Activated naive CD4-positive, alpha-beta T cell treated with Interleukin-2 at 50 U/mL for 16 hours (primary cell): ENCODE measurements around the gene PHOX2B.
"Not testable (repeated sequence)": the region's sequence is repeated elsewhere in the genome, so short reads cannot be mapped to it uniquely, and the experiment has no call there.

Experiments used
- DNase-seq: peaks from one replicate; pipeline ENCODE4 v3.0.0-alpha.2; 2020

PHOX2B gene

DNA sequence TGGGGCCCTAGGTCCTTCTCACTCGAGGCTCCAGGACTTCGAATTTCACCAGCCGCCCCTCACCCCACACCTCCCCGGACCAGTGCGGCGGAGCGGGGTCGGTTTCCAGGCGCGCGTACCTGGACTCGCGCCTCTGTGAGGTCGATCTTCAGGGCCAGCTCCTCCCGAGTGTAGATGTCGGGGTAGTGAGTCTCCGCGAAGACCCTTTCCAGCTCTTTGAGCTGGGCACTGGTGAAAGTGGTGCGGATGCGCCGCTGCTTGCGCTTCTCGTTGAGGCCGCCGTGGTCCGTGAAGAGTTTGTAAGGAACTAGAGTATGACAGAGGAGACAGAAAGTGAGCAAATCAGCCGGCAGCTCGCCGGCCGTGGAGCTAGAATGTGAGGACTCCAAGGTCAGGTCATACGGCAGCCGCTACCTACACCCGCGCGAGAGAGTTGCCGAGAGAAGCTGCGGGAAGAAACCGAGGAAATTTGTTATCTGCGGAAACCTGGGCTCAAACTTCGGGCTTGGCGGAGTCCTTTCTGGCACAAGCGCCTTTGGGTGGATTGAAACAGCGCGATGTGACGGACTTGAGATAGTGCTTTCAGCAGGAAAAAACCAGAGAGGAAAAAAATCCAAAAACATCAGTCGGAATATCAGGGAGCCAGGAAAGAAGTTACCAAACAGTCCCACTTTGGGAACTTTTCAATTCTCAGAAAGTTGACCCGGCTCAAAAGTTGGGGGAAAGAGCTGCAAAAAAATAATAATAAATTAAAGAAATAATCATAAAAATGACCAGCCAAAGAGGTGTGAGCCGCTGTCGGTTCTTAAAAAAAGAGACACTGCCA lies 1.1 kb downstream of the PHOX2B start:
- DNase-seq = no peak

DNA sequence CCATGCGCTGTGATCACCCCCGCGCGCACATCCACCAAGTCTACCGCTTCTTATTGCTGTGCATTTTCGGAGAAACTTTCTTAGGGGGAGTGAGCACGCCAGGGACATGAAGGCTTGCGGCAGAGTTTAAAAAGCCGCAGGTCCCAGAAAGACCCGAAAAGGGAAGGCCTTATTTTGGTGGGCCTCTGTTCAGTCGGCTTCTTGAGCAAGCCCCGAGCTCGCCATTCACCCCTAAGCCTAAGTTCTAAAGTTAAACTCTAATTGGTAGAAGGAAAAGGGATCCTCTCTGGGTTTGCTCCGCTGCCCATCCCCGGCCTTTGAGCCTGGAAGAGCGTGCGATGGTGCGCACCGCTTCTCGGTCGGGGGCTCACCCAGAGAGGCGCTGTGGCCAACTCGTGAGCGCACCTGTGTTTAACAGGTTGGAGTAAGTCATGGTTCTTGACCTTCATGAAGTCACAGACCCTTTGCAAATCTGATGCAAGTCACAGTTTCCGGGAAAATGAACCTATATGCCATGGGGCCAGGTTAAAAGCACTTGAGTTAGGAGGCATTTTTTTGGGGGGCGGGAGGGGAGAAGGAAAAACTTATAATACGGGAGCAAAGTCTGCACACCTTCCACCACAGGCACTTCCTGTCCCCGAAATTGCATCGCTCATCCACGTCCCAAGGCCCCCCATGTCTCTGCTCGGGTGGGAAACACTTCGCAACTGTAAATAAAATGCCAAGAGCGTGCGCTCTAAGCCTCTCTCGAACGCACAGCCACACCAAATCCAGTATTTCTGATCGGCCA lies 1.9 kb downstream of the PHOX2B start:
- no peak for DNase-seq

DNA sequence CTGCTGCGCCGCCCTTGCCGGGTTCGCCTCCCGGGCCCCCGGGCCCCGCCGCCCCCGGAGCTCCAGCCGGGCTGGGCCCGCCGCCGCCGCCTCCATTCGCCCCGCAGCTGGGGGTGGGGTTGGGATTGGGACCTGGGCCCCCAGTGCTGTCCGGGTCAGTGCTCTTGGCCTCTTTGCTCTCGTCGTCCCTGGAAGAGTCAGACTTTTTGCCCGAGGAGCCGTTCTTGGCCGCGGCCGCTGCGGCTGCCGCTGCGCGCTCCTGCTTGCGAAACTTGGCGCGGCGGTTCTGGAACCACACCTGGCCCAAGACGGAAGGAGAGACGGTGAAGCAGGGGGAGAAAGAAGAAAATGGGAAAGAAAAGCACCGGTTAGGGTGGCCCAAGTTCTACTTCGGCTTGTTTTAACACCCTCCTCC lies 2.5 kb downstream of the PHOX2B start:
- DNase-seq = no peak

DNA sequence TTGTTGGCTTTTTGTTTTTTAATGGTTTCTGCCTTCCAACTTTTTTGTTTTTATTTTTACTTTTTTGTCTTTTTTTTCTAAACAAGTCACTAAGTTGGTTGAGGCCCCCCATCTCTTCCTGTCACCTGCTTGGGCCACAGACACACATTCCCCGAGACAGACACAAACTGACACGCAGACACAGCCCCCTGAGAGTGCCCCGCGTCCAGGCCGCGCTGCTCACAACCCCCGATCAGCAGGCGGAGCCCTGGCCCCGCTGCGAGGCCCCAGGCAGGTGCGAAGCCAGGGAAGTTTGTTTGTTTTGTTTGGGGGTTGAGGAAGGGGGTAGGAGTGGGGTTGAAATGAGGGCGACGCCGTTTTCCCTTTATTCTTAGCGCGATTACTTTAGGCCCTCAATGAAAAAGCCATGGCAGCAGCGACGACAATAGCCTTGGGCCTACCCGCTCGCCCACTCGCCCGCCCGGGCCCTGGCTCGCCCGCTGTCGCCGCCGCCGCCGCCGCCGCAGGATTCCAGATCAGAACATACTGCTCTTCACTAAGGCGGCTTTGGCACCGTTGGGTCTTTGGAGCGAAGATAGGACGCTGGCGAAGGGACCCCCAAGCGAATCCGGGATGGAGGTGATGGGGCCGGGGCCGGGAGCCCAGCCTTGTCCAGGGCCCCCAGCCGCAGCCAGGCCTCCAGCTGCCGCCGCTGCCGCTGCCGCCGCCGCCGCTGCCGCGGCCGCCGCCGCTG lies 3.1 kb downstream of the PHOX2B start:
- no peak for DNase-seq

DNA sequence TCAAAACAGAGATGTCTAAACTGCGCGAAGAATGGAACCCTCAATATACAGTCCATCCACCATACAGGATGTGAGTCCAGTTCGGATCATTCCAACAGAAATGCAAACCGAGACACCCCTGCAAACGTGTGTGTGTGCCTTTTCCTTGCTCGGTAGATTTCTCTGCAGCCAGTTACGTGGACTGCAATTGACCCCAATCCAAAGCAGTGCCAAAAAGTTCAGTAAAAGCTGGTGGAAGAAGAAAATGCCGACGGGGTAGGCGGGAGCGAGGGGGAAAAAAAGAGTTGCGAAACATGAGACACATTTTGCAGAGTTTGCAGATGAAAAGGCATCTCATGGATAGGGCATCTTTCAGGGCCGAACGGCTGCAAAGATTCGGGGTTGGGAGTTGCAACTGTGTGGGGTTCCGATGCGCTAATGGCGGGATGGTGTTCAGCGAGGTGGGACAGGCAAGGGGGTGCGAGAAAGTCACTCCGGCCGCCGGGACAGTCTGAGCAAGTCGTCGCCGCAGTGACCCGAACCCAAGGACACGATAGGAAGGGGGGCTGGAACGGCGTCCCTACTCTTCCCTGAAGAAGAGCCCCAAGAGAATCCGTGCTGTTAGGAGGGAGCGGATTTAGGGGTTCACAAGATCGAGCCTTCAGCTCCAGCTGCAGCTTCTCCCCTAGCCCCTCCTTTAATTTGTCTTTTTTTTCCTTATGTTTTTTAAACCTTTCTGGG lies 3.8 kb downstream of the PHOX2B start:
- DNase-seq = no peak

DNA sequence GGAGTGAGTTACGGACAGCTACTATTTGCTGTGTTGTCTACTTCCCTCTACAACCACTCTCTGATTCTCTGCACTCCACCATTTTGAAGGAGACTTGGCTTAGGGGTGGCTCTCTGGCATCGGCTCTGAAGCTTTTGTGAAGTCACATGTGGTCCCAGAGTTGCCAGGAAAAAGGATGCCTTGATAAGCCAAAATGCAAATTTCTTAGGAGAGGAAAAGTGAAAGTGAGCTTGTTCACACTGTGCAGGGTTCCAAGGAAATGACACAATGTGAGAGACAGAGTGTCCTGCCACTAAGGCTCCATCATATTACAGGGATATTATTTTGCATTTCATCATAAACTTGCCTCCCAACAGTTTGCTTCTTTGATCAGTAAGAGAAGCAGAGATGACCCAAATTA lies 7.2 kb downstream of the PHOX2B start:
- DNase-seq = no peak

DNA sequence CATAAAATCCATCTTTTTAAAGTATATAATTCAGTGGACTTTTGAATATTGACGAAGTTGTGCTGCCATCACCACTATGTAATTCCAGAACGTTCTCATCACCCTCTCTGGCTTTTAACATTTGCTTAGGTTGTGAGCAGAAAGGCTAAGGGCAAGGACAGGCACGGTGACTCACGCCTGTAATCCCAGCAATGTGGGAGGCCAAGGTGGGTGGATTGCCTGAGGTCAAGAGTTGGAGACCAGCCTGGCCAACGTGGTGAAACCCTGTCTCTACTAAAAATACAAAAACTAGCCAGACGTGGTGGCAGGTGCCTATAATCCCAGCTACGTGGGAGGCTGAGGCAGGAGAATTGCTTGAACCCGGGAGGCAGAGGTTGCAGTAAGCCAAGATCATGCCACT lies 11.0 kb downstream of the PHOX2B start:
- DNase-seq = not testable (repeated sequence)

DNA sequence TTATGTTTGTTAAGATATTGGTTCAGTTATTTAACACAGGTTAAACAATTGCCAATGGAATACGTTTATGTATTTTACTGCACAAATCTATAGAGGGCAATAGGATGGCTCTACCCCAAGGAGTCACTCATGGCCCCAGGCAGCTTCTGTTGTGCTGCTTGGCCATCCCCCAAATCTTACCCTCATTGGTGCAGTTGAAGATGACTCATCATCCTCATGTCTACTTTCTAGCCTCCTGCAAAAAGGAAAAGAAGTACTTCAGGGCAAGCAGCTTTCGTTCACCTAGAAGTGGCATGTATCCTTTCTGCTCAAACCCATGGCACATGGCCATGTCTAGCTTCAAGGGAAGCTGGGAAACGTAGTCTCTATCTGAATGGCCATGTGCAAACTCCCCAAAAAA lies 14.2 kb downstream of the PHOX2B start:
- no peak for DNase-seq

DNA sequence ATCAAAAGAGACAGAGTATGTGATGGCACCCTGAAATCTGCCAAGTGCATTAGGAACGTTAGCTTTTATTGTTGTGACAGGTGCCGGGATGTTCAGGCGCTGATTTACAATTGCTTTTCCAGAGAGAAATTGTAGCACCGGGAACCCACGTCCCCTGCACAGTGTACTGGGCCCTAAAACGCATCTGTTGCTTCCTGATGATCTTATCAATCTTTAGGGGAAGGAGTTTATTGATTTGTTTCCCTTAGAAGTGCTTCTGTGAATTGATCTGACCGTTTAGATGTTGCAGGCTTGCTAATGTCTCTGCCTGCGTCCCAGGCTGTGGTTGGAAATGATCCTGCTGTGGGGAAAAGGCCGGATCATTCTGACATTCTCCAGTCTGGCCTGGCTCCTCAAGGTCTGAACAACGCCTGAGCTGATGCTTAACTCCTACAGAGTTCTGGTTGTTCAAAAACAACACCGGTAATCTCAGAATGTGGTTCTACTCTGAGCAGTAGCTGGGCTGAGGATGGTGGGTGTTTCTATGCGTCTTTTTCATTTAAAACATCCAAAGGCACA lies 16.9 kb downstream of the PHOX2B start:
- no peak for DNase-seq

DNA sequence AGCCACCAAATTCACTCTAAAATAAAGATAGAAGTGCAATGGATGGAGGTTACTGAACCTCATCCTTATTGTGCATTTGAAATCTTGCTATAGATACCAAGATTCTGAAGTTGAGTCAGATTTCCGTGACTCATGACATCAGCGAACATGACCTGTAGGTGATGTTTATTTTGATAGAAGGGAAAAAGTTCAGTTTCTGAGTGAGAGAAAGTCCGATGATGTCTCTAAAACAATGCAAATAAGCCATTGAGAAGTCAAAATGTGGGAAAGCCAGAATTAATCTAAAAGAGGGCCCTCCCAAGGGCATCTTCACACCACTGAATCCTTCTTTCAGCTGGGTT lies 20.0 kb downstream of the PHOX2B start:
- no peak for DNase-seq

DNA sequence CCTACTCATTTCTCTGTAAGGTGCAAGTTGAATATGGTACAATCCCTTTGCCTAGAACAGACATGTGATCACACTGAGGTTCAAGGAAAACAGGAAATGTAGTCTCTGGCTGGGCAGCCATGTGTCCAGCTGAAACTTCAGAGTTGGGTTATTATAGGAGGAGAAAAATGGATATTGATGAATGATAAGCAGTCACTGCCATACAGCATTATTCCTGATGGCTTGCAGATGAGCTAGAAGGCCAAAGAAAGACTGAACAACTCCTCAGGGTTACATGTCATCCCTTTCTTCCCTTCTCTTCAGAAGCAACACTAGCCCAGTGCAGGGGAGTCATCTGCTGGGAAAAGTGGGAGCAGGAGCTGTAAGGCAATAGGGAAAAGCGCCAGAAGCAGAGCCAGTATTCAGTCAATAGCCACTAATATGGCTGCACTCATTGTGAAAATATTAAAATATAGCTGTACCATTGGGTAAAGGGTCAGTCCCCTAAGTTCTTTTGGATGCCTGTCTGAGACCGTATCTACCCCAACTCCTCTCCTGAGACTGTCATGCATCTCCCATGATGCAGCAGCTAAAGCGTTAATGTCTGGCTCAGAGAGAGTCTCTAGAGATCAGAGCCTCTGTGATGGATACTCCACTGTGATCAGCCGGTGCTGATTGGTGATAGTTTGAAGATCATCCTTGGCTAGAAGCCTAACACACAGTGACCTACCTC lies 20.5 kb downstream of the PHOX2B start:
- DNase-seq = no peak

DNA sequence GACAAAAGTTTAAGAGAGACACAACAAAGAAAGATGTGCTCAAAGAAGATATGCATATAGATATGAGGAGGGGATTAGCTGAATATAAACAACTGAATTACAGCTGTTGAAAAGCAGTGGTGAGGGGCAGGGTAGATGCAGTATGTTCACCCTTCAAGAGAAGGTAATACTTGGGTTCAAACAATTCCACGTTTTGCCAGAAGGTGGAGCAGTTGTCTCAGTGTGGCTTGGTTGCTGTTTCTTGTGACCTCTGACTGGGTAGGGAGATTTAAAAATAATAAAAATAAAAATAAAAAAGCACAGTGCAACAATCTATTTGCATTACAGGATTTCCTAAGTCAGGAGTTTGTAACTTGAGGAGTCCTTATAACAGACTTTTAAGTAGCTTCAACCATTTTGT lies 23.3 kb downstream of the PHOX2B start:
- DNase-seq = no peak

DNA sequence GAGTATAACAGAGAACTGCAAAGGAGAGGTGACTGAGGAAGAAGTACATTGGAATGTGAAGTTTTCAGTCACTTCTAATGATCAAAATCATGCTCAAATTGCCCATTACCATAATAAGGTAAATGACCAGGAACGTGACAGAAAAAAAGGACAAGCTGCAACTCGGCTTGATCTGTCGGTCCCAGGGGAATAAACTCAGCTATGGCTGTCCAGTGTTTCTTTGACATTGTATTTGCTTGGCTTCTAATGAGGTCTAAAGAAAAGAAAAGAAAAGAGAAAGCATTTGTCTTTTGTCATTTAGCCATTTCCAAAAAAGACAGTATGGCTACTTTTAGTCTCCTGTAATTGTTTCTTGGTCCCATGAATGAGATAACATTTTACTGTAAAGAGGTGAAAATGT lies 25.2 kb downstream of the PHOX2B start:
- DNase-seq = no peak

DNA sequence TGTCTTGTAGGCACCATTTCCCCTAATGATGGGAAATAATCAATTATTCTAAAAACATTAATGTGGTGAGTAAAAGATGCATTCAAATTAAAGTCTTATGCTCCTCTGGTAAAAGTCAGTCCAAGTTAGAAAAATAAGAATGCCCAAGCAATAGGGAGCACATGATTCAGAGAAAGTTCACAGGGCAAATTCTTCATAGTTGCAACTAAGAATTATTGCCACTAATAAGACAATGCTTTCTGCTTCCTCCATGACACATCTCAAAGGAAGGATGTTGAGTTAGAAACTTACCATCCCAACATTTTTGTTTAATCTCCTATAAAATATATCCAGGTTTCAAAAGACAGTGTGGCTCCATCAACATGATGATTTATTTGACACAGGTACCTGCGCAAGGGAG lies 26.3 kb downstream of the PHOX2B start:
- no peak for DNase-seq

DNA sequence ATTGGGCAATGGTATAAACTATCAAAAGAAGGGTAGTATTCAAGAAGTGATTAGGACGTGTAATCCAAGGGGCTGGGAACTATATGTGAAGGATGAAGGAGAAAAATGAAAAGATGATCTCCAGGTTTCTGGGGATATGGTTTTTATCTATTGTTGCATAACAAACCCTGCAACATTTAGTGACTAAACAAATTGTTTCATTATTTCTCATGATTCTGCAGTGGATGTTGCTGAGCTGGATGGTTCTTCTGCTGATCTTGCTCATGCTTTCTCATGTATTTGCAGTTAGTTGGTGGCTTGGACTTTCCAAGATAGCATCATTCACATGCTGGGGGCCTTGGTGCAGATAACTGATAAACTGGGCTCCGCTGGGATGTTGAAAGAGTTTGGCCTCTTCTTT lies 29.1 kb downstream of the PHOX2B start:
- no peak for DNase-seq

DNA sequence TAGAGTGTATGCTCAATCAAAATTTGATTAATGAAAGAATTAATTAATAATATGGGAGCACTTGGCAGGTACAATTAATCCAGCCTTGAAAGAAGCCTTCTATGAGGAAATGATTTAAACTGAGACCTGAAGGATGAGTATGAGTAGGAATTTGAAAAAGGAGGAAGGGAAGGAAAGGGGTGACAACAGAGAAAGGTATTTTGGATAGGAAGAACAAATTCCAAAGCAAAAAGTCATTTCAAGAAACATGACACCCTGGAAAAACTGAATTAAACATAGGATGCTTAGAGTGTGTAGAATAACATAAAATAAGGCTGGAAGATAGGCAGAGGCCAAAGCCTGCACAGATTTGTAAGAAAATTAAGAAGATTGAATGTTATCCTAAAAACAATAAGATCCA lies 29.6 kb downstream of the PHOX2B start:
- DNase-seq = no peak

DNA sequence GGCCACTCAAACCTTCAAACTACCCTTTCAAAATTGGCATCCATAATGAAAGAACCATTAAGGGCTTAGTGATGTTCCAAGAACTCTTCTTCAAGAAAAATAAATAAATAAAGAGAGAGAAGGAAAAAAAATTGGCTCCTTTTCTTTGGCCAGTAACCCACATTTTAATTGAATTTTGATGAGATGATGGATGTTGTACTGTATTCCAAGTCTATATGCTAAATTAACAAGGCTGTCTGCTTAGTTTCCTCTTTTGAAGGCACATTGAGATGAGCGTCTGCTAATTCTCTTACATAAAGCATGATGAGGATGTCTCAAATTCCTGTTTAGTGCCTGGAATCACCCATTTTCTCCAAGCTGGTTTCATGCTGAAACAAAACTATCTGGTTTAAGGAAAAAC lies 33.4 kb downstream of the PHOX2B start:
- no peak for DNase-seq

DNA sequence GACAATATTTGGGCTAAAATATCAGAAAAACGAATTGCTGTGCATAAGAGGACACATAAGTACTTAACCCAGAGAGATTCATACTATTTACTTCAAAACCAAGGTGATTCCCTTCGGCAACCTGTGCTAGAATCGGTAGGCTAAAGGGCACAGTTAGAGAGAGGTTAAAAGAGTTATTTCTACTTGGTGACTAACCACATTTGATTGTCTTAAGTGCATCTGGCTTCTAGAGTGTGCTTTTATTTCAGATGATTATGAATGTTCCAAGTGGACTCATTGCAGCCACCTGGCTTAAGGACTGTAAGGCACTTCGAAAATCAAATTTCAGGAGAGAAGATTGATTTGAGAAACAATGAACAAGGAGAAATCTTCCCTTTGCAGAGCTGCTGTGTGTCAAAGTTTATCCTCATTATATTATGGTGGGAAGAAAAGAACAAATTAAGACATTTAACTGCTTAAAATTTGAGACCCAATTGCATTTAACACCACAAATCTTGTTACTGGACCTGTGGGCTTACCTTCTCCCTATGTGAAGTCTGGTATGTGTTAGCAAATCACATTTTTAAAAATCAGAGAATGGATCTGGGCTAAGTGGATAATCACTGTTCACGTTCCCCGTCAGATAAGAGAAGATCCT lies 34.0 kb downstream of the PHOX2B start:
- no peak for DNase-seq

DNA sequence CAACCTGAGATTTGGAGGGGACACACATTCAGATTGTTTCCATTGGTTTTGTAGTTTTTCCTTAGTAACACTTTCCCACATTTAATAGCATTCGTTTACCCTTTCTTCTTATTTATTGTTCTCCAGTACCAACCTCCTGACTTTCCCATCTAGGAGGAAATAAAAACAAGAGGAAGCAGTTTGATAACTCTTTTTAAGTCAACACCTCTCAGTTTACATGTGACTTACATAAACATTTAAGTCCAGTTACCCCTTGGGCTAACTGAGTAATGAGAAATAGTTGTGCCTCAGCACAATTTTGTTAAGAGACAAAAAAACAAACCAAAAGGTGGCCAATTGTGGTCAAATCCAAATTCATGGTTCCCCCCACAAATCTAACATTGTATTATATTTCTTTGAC lies 34.8 kb downstream of the PHOX2B start:
- DNase-seq = no peak

DNA sequence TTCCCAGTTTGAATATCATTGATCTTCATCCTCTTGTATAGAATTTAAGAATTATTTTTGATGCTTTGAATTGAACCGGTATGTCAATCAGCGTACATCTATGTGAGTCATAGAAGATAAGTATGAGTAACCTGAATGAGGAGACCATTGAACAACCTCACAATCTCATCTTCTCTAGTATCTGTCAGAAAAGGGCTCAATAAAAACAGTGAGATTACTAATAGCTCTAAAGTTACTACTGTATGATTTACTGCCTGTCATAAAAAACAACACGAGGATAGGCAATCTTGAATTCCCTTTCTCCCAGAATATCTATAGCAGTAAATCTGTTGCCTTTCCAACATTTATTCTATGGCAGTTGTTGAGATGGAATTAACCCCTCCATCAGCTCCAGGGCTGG lies 36.1 kb downstream of the PHOX2B start:
- DNase-seq = no peak

DNA sequence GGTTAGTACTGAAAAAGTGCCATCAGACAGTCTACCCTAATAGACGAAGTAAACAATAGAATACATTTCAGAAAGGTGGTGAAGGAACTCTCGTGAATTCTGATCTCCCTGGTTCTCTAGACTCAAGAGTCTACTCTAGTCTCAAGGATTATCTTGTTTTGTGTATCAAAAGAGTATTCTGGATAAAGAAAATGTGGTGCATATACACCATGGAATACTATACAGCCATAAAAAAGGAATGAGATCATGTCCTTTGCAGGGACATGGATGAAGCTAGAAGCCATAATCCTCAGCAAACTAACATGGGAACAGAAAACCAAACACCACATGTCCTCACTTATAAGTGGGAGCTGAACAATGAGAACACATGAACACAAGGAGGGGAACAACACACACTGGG lies 36.9 kb downstream of the PHOX2B start:
- DNase-seq = not testable (repeated sequence)
